Mammary epithelial cell (primary cell): ENCODE results near the gene SLC1A2.

Experiments
- CTCF ChIP-seq, 2 donors: IDR thresholded peaks in 1 of 2; conservative IDR thresholded peaks in 1 of 2; 2 replicates each; pipeline ENCODE4 v1.5.1; 2011 to 2012; ENCODE audit warnings: inconsistent platforms in 2 of 2, low read length in 2 of 2, mild to moderate bottlenecking in 2 of 2, control low read depth in 1 of 2, low read depth in 1 of 2; ENCODE audit not compliant: insufficient read depth in 1 of 2; ENCODE audit errors: extremely low read depth in 1 of 2
- EZH2 ChIP-seq: IDR thresholded peaks from 2 replicates; pipeline ENCODE4 v1.6.1; 2012; ENCODE audit warnings: low read length, inconsistent platforms, borderline replicate concordance

- TF ChIP-seq CTCF (conservative IDR thresholded peaks at IDR 0.05 in 1 of 2, IDR thresholded peaks at IDR 0.05 in 1 of 2; ENCODE audit: extremely low read depth in 1 of 2, insufficient read depth in 1 of 2, low read depth in 1 of 2, low read length in 2 of 2) = no peak
- no peak for TF ChIP-seq EZH2
Measured at GRCh38 chr11:35280727-35281126, 138.6 kb downstream of the SLC1A2 start.
